Spleen (tissue), 7 donors: ENCODE results near the gene ADARB1.
A peak's percentile ranks its signal among the peaks of the same experiment; 100 is the strongest.

Experiments used
- POLR2A ChIP-seq, 3 donors: fragments of 450-650 bp; IDR thresholded peaks; one replicate each; pipeline ENCODE4 v1.5.1; 2017; ENCODE audit warnings: antibody characterized with exemption in 3 of 3, mild to moderate bottlenecking in 1 of 3
- POLR2AphosphoS5 ChIP-seq, 3 donors: sonication (generic); formaldehyde crosslinking; IDR thresholded peaks; one replicate each; pipeline ENCODE4 v1.5.1; 2017; ENCODE audit warnings: antibody characterized with exemption in 3 of 3
- TF ChIP-seq, protein P1 (sequence below), 11 experiments: fragments of 200-600 bp in 7 of 11; fragments of 450-650 bp in 4 of 11; sonication (generic) in 4 of 11; IDR thresholded peaks in 8 of 11; conservative IDR thresholded peaks in 3 of 11; 1 replicate in 7 of 11; 2 replicates in 4 of 11; pipeline versions ENCODE4 v1.4.0 to v1.8.0; 2016 to 2021; ENCODE audit warnings: antibody characterized with exemption in 11 of 11, inconsistent platforms in 4 of 11, mild to moderate bottlenecking in 1 of 11
- donor health status: DM: no; HTN: no; CAD: no; lungs with moderate emphysema.
- donor health status: DM: no; HTN: no; CAD: no.
- donor health status: DM: no; HTN: no; CAD: no.

DNA sequence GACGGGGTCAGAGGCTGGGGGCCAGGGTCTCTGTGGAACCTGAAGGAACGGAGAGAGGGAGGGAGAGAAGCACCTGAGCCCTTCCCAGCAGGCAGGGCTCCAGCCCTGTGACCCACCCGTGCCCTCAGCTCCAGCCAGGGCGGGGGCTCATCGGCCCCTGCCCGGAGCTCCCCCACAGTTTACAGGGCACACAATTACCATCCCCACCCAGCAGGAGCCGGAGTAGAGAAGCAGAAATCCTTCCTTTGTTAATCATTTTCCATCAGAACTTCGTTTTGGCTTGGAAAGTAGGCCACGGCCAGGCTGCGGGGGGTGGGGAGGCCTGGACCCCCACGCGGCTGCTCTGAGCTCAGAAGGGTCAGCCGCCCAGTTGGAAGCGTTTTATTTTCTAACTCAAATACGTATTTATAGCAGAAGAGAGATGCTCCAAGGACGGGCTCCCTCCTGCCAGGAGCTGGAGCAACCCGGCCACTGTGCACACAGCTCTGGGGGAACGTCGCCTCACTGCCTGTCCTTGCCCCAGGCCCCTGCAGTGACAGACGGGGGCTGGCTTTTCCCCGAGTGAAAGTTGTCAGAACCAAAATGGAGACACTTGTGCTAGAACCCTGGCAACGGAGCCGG, 42.7 kb upstream of the ADARB1 start:
- no peak for TF ChIP-seq POLR2A (IDR thresholded peaks at IDR 0.05)
- TF ChIP-seq POLR2AphosphoS5 (IDR thresholded peaks at IDR 0.05), result peak in 2 of 3 donors; percentile 39 to 49
- TF ChIP-seq, protein P1, sequence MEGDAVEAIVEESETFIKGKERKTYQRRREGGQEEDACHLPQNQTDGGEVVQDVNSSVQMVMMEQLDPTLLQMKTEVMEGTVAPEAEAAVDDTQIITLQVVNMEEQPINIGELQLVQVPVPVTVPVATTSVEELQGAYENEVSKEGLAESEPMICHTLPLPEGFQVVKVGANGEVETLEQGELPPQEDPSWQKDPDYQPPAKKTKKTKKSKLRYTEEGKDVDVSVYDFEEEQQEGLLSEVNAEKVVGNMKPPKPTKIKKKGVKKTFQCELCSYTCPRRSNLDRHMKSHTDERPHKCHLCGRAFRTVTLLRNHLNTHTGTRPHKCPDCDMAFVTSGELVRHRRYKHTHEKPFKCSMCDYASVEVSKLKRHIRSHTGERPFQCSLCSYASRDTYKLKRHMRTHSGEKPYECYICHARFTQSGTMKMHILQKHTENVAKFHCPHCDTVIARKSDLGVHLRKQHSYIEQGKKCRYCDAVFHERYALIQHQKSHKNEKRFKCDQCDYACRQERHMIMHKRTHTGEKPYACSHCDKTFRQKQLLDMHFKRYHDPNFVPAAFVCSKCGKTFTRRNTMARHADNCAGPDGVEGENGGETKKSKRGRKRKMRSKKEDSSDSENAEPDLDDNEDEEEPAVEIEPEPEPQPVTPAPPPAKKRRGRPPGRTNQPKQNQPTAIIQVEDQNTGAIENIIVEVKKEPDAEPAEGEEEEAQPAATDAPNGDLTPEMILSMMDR (IDR thresholded peaks at IDR 0.05 in 8 of 11, conservative IDR thresholded peaks at IDR 0.05 in 3 of 11), result no peak
